GM19240 (cell line): Measurements from ENCODE around the gene RFC1.
"Not testable (repeated sequence)": the region's sequence is repeated elsewhere in the genome, so short reads cannot be mapped to it uniquely, and the experiment has no call there.

ENCODE experiments used
- DNase-seq: peaks from one replicate; pipeline ENCODE4 v3.0.0; 2011; ENCODE audit warnings: low spot score; ENCODE audit not compliant: insufficient read length

The RFC1 gene

GRCh38 chr4:39353478-39354253 lies 12.5 kb downstream of the RFC1 start:
- peak; percentile 51 for DNase-seq

- DNase-seq = not testable (repeated sequence)
Observed at GRCh38 chr4:39353149-39353477, 13.0 kb downstream of the RFC1 start.

GRCh38 chr4:39349326-39349725 lies 16.8 kb downstream of the RFC1 start:
- DNase-seq = no peak

- no peak for DNase-seq
Observed at GRCh38 chr4:39348371-39349315, 17.5 kb downstream of the RFC1 start.

- no peak for DNase-seq
Observed at GRCh38 chr4:39346856-39347519, 19.2 kb downstream of the RFC1 start.

GRCh38 chr4:39342731-39343130 lies 23.4 kb downstream of the RFC1 start:
- DNase-seq = no peak

GRCh38 chr4:39341075-39341725 lies 25.0 kb downstream of the RFC1 start:
- DNase-seq = no peak

- DNase-seq = no peak
Observed at GRCh38 chr4:39339968-39340367, 26.2 kb downstream of the RFC1 start.

GRCh38 chr4:39337841-39338240 lies 28.3 kb downstream of the RFC1 start:
- no peak for DNase-seq

GRCh38 chr4:39335566-39335965 lies 30.6 kb downstream of the RFC1 start:
- no peak for DNase-seq

- DNase-seq = no peak
Observed at GRCh38 chr4:39331191-39331590, 35.0 kb downstream of the RFC1 start.

- DNase-seq = no peak
Observed at GRCh38 chr4:39330353-39330752, 35.8 kb downstream of the RFC1 start.

- no peak for DNase-seq
Observed at GRCh38 chr4:39326468-39326977, 39.6 kb downstream of the RFC1 start.

GRCh38 chr4:39324897-39325613 lies 41.1 kb downstream of the RFC1 start:
- DNase-seq = no peak

- no peak for DNase-seq
Observed at GRCh38 chr4:39324446-39324845, 41.7 kb downstream of the RFC1 start.

- no peak for DNase-seq
Observed at GRCh38 chr4:39323821-39324220, 42.3 kb downstream of the RFC1 start.

- DNase-seq = no peak
Observed at GRCh38 chr4:39320381-39321115, 45.6 kb downstream of the RFC1 start.

- DNase-seq = no peak
Observed at GRCh38 chr4:39319676-39320075, 46.5 kb downstream of the RFC1 start.

GRCh38 chr4:39312816-39313215 lies 53.3 kb downstream of the RFC1 start:
- no peak for DNase-seq

- no peak for DNase-seq
Observed at GRCh38 chr4:39308611-39309010, 57.6 kb downstream of the RFC1 start.
